Suprapubic skin (tissue), 4 donors: Measurements from ENCODE around the gene TBC1D4. TPM values are rescaled to one million over a fixed set of nuclear protein-coding genes. Genes with fewer than 3 reads are reported as not detected.

ENCODE experiments used
- DNase-seq, 2 donors: peaks; one replicate each; pipeline ENCODE4 v3.0.0-alpha.2; 2019; ENCODE audit warnings: low spot score in 2 of 2
- H3K27ac ChIP-seq: fragments of 200-600 bp; sonication (generic); one replicate; pipeline ENCODE4 v1.5.1; 2019
- H3K27me3 ChIP-seq: fragments of 200-600 bp; sonication (generic); one replicate; pipeline ENCODE4 v1.5.1; 2019
- H3K36me3 ChIP-seq: fragments of 200-600 bp; sonication (generic); one replicate; pipeline ENCODE4 v1.5.1; 2019
- H3K4me1 ChIP-seq: fragments of 200-600 bp; sonication (generic); one replicate; pipeline ENCODE4 v1.5.1; 2019
- H3K4me3 ChIP-seq: fragments of 200-600 bp; sonication (generic); one replicate; pipeline ENCODE4 v1.5.1; 2019; ENCODE audit warnings: mild to moderate bottlenecking
- H3K9me3 ChIP-seq: fragments of 200-600 bp; sonication (generic); one replicate; pipeline ENCODE4 v1.5.1; 2019
- CTCF ChIP-seq, 2 donors: fragments of 200-600 bp in 1 of 2; fragments of 450-650 bp in 1 of 2; sonication (generic) in 1 of 2; IDR thresholded peaks; one replicate each; pipeline ENCODE4 v1.5.1; 2016 to 2019; ENCODE audit warnings: antibody characterized with exemption in 2 of 2, mild to moderate bottlenecking in 1 of 2, moderate library complexity in 1 of 2
- EP300 ChIP-seq: sonication (generic); formaldehyde crosslinking; IDR thresholded peaks from one replicate; pipeline ENCODE4 v1.6.1; 2017; ENCODE audit warnings: antibody characterized with exemption
- POLR2A ChIP-seq, 2 donors: fragments of 450-650 bp; IDR thresholded peaks; one replicate each; pipeline ENCODE4 v1.6.1; 2017; ENCODE audit warnings: antibody characterized with exemption in 2 of 2, mild to moderate bottlenecking in 2 of 2, moderate library complexity in 2 of 2
- POLR2AphosphoS5 ChIP-seq, 3 donors: sonication (generic); formaldehyde crosslinking; IDR thresholded peaks; one replicate each; pipeline ENCODE4 v1.6.1; 2017; ENCODE audit warnings: antibody characterized with exemption in 3 of 3
- WGBS: methylation state at CpG from one replicate; pipeline ENCODE4 v1.1.5; 2018; 5-methylcytosine and 5-hydroxymethylcytosine counted together
- total RNA-seq, 4 donors: library from RNA; depleted of rRNA; stranded (reverse); fragments of >200 nt; gene quantifications; one replicate each; pipeline ENCODE4 v1.1.0, GENCODE V29; 2016

Gene TBC1D4
- total RNA-seq, 4 donors from 2014 or later, result 54.3 to 110 (median 72.7) TPM

- WGBS, result 39% methylated on average over 2 of the region's 2 CpGs
These were observed 49.9 kb downstream of the TBC1D4 start for GRCh38 chr13:75432045-75432444.

GRCh38 chr13:75430436-75431209 is 51.3 kb downstream of the TBC1D4 start:
- H3K4me1 ChIP-seq, result peaks cover 20% of the 10 kb centered on the region
- H3K4me3 ChIP-seq, result no peak overlapping the region
- H3K36me3 ChIP-seq, result no peaks in the 10 kb centered on the region
- 81% methylated on average over 8 of the region's 8 CpGs for WGBS
- H3K27ac ChIP-seq, result no peak overlapping the region
- no peak for DNase-seq
- no peak for TF ChIP-seq POLR2A (IDR thresholded peaks at IDR 0.05)
- TF ChIP-seq POLR2AphosphoS5 (IDR thresholded peaks at IDR 0.05), result no peak
- no peak for TF ChIP-seq EP300
- TF ChIP-seq CTCF (IDR thresholded peaks at IDR 0.05), result no peak
- H3K27me3 ChIP-seq, result no peaks in the 10 kb centered on the region
- H3K9me3 ChIP-seq, result no peaks in the 10 kb centered on the region

More at GRCh38 chr13:75432045-75432444, 49.9 kb downstream of the TBC1D4 start:
- no peak for DNase-seq
- Histone ChIP-seq H3K27ac (no peak overlapping the region), H3K9me3 (no peaks in the 10 kb centered on the region), H3K4me3 (no peak overlapping the region), H3K36me3 (no peaks in the 10 kb centered on the region), H3K4me1 (peaks cover 20% of the 10 kb centered on the region), H3K27me3 (no peaks in the 10 kb centered on the region)
- TF ChIP-seq EP300, result no peak
- no peak for TF ChIP-seq POLR2A (IDR thresholded peaks at IDR 0.05)
- TF ChIP-seq CTCF (IDR thresholded peaks at IDR 0.05), result no peak

GRCh38 chr13:75426421-75426820 is 55.5 kb downstream of the TBC1D4 start:
- H3K9me3 ChIP-seq, result no peaks in the 10 kb centered on the region
- H3K4me1 ChIP-seq, result peaks cover 19% of the 10 kb centered on the region
- no peak for TF ChIP-seq CTCF (IDR thresholded peaks at IDR 0.05)
- TF ChIP-seq EP300, result no peak
- TF ChIP-seq POLR2A (IDR thresholded peaks at IDR 0.05), result no peak
- TF ChIP-seq POLR2AphosphoS5 (IDR thresholded peaks at IDR 0.05), result no peak
- H3K36me3 ChIP-seq, result no peaks in the 10 kb centered on the region
- H3K27ac ChIP-seq, result no peak overlapping the region
- no peak overlapping the region for H3K4me3 ChIP-seq
- no peak for DNase-seq
- H3K27me3 ChIP-seq, result no peaks in the 10 kb centered on the region

GRCh38 chr13:75425216-75426009 is 56.6 kb downstream of the TBC1D4 start:
- Histone ChIP-seq H3K27me3 (no peaks in the 10 kb centered on the region), H3K4me3 (no peak overlapping the region), H3K4me1 (peaks cover 19% of the 10 kb centered on the region), H3K9me3 (no peaks in the 10 kb centered on the region), H3K36me3 (no peaks in the 10 kb centered on the region), H3K27ac (no peak overlapping the region)
- WGBS, result 94% methylated on average over 3 of the region's 3 CpGs
- DNase-seq, result no peak
- TF ChIP-seq EP300 (no peak), POLR2AphosphoS5 (IDR thresholded peaks at IDR 0.05) (no peak), POLR2A (IDR thresholded peaks at IDR 0.05) (no peak), CTCF (IDR thresholded peaks at IDR 0.05) (no peak)

- H3K4me3 ChIP-seq, result no peak overlapping the region
- H3K9me3 ChIP-seq, result no peaks in the 10 kb centered on the region
- peaks cover 19% of the 10 kb centered on the region for H3K4me1 ChIP-seq
- no peak overlapping the region for H3K27ac ChIP-seq
- TF ChIP-seq CTCF (IDR thresholded peaks at IDR 0.05) (no peak), POLR2A (IDR thresholded peaks at IDR 0.05) (no peak), POLR2AphosphoS5 (IDR thresholded peaks at IDR 0.05) (no peak), EP300 (no peak)
- WGBS, result 98% methylated on average over 3 of the region's 3 CpGs
- DNase-seq, result no peak
- no peaks in the 10 kb centered on the region for H3K27me3 ChIP-seq
- H3K36me3 ChIP-seq, result no peaks in the 10 kb centered on the region
These were observed 58.0 kb downstream of the TBC1D4 start for GRCh38 chr13:75423946-75424345.
